Osteoblast (primary cell): ENCODE measurements around the gene CYP2D6. TPM values are rescaled to one million over a fixed set of nuclear protein-coding genes. Genes with fewer than 3 reads are reported as not detected.

Experiments
- DNase-seq: peaks from one replicate; pipeline ENCODE4 v3.0.0; 2011; ENCODE audit warnings: low spot score, mixed read lengths; ENCODE audit not compliant: insufficient read length; ENCODE audit errors: missing footprints
- H2AFZ ChIP-seq: 2 replicates; pipeline ENCODE4 v1.6.0; 2011; ENCODE audit warnings: mild to moderate bottlenecking, low read length
- H3K27ac ChIP-seq: 2 replicates; pipeline ENCODE4 v1.5.1; 2011; ENCODE audit warnings: mild to moderate bottlenecking, low read depth, low read length, moderate library complexity
- H3K27me3 ChIP-seq: 2 replicates; pipeline ENCODE4 v1.6.0; 2012; ENCODE audit warnings: mild to moderate bottlenecking, control low read depth, inconsistent platforms, low read length, moderate library complexity; ENCODE audit not compliant: insufficient read depth
- H3K36me3 ChIP-seq: 2 replicates; pipeline ENCODE4 v1.5.1; 2011; ENCODE audit warnings: mild to moderate bottlenecking, low read length, control low read depth, moderate library complexity; ENCODE audit not compliant: insufficient read depth
- H3K4me1 ChIP-seq: 2 replicates; pipeline ENCODE4 v1.5.1; 2011; ENCODE audit warnings: mild to moderate bottlenecking, low read length, control low read depth, moderate library complexity; ENCODE audit not compliant: insufficient read depth
- H3K4me2 ChIP-seq: 2 replicates; pipeline ENCODE4 v1.6.0; 2011; ENCODE audit warnings: mild to moderate bottlenecking, low read length; ENCODE audit not compliant: insufficient read depth
- H3K4me3 ChIP-seq: fragments of 200-600 bp; sonication (generic); 3 replicates; pipeline ENCODE4 v1.5.1; 2012; ENCODE audit warnings: mild to moderate bottlenecking, low read length, inconsistent platforms; ENCODE audit not compliant: insufficient read depth
- H3K79me2 ChIP-seq: 2 replicates; pipeline ENCODE4 v1.6.0; 2012; ENCODE audit warnings: mild to moderate bottlenecking, low read length, control low read depth, inconsistent platforms; ENCODE audit not compliant: insufficient read depth
- H3K9me3 ChIP-seq: 2 replicates; pipeline ENCODE4 v1.5.1; 2011; ENCODE audit warnings: low read depth, low read length, control low read depth
- H4K20me1 ChIP-seq: 2 replicates; pipeline ENCODE4 v1.6.0; 2012; ENCODE audit warnings: mild to moderate bottlenecking, low read length, control low read depth; ENCODE audit not compliant: insufficient read depth
- total RNA-seq: library from RNA; depleted of rRNA; stranded (reverse); fragments of >200 nt; gene quantifications from 2 replicates; pipeline ENCODE4 v1.2.3, GENCODE V29; 2012
- TF ChIP-seq, protein P1 (sequence below): IDR thresholded peaks from 2 replicates; pipeline ENCODE4 v1.5.1; 2011; ENCODE audit warnings: mild to moderate bottlenecking, low read depth, low read length, moderate library complexity; ENCODE audit errors: extremely low read depth

The CYP2D6 gene
- total RNA-seq, 1 donor, result 0.36 TPM

DNA sequence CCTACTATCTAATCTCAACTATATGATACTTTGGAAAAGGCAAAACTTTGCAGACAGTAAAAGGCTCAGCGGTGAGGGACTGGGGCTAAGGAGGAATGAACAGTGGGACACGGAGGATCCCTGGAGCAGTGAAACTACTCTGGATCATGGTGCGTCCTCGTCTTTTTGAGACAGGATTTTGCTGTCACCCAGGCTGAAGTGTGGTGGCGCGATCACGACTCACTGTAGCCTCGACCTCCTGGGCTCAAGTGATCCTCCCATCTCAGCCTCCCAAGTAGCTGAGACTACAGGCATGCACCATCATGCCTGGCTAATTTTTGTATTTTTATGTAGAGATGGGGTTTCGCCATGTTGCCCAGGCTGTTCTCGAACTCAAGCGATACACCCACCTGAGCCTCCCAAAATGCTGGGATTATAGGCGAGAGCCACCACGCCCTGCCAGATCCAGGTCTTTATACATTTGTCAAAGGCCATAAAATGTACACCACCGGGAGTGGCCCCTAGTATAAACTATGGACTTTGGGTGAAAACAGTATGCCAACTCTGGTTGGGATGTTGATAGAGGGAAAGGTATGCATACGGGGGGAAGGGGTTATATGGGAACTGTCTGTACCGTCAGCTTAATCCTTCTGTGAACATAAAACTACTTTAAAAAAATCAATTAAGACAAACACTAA lies 28.0 kb upstream of the CYP2D6 start:
- no peaks in the 10 kb centered on the region for H3K9me3 ChIP-seq
- no peak overlapping the region for H3K4me3 ChIP-seq
- H3K36me3 ChIP-seq, result peaks cover 3% of the 10 kb centered on the region
- H3K79me2 ChIP-seq, result no peaks in the 10 kb centered on the region
- H2AFZ ChIP-seq, result no peak overlapping the region
- H4K20me1 ChIP-seq, result no peaks in the 10 kb centered on the region
- no peaks in the 10 kb centered on the region for H3K4me1 ChIP-seq
- no peak overlapping the region for H3K4me2 ChIP-seq
- H3K27ac ChIP-seq, result no peak overlapping the region
- no peak for DNase-seq
- TF ChIP-seq, protein P1, sequence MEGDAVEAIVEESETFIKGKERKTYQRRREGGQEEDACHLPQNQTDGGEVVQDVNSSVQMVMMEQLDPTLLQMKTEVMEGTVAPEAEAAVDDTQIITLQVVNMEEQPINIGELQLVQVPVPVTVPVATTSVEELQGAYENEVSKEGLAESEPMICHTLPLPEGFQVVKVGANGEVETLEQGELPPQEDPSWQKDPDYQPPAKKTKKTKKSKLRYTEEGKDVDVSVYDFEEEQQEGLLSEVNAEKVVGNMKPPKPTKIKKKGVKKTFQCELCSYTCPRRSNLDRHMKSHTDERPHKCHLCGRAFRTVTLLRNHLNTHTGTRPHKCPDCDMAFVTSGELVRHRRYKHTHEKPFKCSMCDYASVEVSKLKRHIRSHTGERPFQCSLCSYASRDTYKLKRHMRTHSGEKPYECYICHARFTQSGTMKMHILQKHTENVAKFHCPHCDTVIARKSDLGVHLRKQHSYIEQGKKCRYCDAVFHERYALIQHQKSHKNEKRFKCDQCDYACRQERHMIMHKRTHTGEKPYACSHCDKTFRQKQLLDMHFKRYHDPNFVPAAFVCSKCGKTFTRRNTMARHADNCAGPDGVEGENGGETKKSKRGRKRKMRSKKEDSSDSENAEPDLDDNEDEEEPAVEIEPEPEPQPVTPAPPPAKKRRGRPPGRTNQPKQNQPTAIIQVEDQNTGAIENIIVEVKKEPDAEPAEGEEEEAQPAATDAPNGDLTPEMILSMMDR, result no peak
- H3K27me3 ChIP-seq, result no peaks in the 10 kb centered on the region

DNA sequence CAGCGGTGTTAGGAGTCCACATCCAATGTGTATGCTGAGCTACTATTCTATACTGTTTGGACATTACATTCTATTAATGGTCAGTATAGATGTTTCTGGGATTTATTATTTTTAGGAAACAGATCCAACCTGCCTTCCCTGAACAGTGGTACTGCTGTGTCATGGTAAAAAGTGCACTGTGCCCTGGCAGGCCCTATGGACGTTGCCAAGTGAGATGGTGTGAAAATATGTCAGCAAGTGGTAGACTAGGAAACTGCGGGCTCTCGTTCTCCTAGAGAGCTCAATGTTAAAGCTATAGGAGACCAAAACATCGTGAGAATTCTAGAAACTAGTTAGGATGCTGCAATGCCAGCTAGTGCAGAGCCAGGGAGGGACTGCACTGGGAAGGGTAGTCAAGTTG lies 26.0 kb upstream of the CYP2D6 start:
- Histone ChIP-seq H4K20me1 (no peaks in the 10 kb centered on the region), H3K36me3 (peaks cover 3% of the 10 kb centered on the region), H3K9me3 (no peaks in the 10 kb centered on the region), H3K4me3 (no peak overlapping the region), H3K4me1 (no peaks in the 10 kb centered on the region), H3K4me2 (no peak overlapping the region), H3K79me2 (no peaks in the 10 kb centered on the region), H3K27me3 (no peaks in the 10 kb centered on the region), H3K27ac (no peak overlapping the region), H2AFZ (no peak overlapping the region)
- TF ChIP-seq, protein P1, result no peak
- no peak for DNase-seq

DNA sequence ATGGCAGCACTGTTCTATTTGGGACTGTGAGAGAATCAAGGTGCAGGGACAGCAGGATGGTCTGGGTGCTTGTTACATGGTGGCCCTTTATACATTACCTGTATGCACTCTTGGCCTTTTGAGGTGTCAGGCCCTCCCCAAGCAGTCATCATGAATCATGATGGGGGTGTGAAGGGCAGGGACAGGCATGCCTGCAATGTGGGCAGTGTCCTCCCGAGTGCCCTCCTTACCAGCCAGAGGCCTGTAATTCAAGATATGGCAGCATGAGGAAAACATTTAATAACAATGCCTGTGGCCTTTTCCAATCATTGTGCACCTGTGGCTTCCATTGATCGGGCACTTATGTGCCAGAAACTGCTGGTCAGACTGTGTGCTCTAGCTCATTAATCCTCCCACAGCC lies 25.5 kb upstream of the CYP2D6 start:
- Histone ChIP-seq H3K27ac (no peak overlapping the region), H3K4me1 (no peaks in the 10 kb centered on the region), H3K9me3 (no peaks in the 10 kb centered on the region), H3K27me3 (no peaks in the 10 kb centered on the region), H2AFZ (no peak overlapping the region), H4K20me1 (no peaks in the 10 kb centered on the region), H3K79me2 (no peaks in the 10 kb centered on the region), H3K4me3 (no peak overlapping the region), H3K36me3 (no peaks in the 10 kb centered on the region), H3K4me2 (no peak overlapping the region)
- DNase-seq, result peak; percentile 74
- TF ChIP-seq, protein P1, result no peak

DNA sequence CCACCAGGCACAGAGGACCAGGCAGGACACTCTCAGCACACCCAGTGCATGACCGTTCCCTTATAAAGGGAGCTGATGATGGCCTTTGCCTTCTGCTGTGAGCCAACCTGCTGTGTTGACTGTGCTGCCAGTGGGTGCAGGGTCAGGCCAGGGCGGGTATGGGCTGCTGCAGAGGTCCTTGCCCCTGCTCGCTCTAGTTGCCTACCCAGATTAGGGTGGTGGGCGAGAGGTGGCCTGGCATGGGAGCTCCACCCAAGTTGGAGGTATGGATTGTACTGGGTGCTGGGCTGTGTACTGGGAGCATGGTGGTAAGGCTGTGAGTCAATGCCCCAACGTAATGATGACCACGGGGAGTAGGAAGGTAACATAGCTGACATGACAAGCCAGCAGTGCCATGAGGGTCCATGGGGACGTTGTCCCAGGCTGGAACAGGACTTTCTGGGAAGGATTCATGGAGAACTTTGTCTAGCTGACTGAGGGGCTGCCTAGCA lies 24.5 kb upstream of the CYP2D6 start:
- H3K4me1 ChIP-seq, result no peaks in the 10 kb centered on the region
- H3K4me3 ChIP-seq, result no peak overlapping the region
- H3K79me2 ChIP-seq, result no peaks in the 10 kb centered on the region
- no peaks in the 10 kb centered on the region for H3K9me3 ChIP-seq
- H2AFZ ChIP-seq, result no peak overlapping the region
- H4K20me1 ChIP-seq, result no peaks in the 10 kb centered on the region
- TF ChIP-seq, protein P1, result no peak
- H3K27ac ChIP-seq, result no peak overlapping the region
- DNase-seq, result peak; percentile 65
- H3K36me3 ChIP-seq, result no peaks in the 10 kb centered on the region
- H3K4me2 ChIP-seq, result no peak overlapping the region
- no peaks in the 10 kb centered on the region for H3K27me3 ChIP-seq
